ENCODE measurements around the gene PLXNA4.

PLXNA4 gene

GRCh38 chr7:132134814-132135445 is 441.3 kb downstream of the PLXNA4 start:
- in situ Hi-C loops (cut with HindIII; ENCODE audit: low sequenced_read_pairs) = no loop called here

GRCh38 chr7:132133501-132133900 is 442.8 kb downstream of the PLXNA4 start:
- in situ Hi-C loops (cut with HindIII; ENCODE audit: low sequenced_read_pairs) = no loop called here

GRCh38 chr7:132131196-132131595 is 445.1 kb downstream of the PLXNA4 start:
- in situ Hi-C loops (cut with HindIII; ENCODE audit: low sequenced_read_pairs) = no loop called here

GRCh38 chr7:132130497-132130896 is 445.8 kb downstream of the PLXNA4 start:
- in situ Hi-C loops (cut with HindIII; ENCODE audit: low sequenced_read_pairs) = no loop called here

GRCh38 chr7:132125872-132126595 is 450.2 kb downstream of the PLXNA4 start:
- in situ Hi-C loops (cut with HindIII; ENCODE audit: low sequenced_read_pairs) = no loop called here

GRCh38 chr7:132125096-132125495 is 451.2 kb downstream of the PLXNA4 start:
- in situ Hi-C loops (cut with HindIII; ENCODE audit: low sequenced_read_pairs) = no loop called here

- in situ Hi-C loops (cut with HindIII; ENCODE audit: low sequenced_read_pairs) = no loop called here
These were observed 451.7 kb downstream of the PLXNA4 start for GRCh38 chr7:132124575-132124974.

- in situ Hi-C loops (cut with HindIII; ENCODE audit: low sequenced_read_pairs) = no loop called here
These were observed 452.5 kb downstream of the PLXNA4 start for GRCh38 chr7:132123773-132124172.

GRCh38 chr7:132122901-132123300 is 453.4 kb downstream of the PLXNA4 start:
- in situ Hi-C loops (cut with HindIII; ENCODE audit: low sequenced_read_pairs) = no loop called here

GRCh38 chr7:132121987-132122386 is 454.3 kb downstream of the PLXNA4 start:
- in situ Hi-C loops (cut with HindIII; ENCODE audit: low sequenced_read_pairs) = no loop called here

- in situ Hi-C loops (cut with HindIII; ENCODE audit: low sequenced_read_pairs) = no loop called here
These were observed 457.6 kb downstream of the PLXNA4 start for GRCh38 chr7:132118641-132119040.

GRCh38 chr7:132117636-132118035 is 458.6 kb downstream of the PLXNA4 start:
- in situ Hi-C loops (cut with HindIII; ENCODE audit: low sequenced_read_pairs) = no loop called here

GRCh38 chr7:132117181-132117580 is 459.1 kb downstream of the PLXNA4 start:
- in situ Hi-C loops (cut with HindIII; ENCODE audit: low sequenced_read_pairs) = no loop called here

GRCh38 chr7:132116369-132116768 is 459.9 kb downstream of the PLXNA4 start:
- in situ Hi-C loops (cut with HindIII; ENCODE audit: low sequenced_read_pairs) = no loop called here

- in situ Hi-C loops (cut with HindIII; ENCODE audit: low sequenced_read_pairs) = no loop called here
These were observed 460.5 kb downstream of the PLXNA4 start for GRCh38 chr7:132115758-132116157.

- in situ Hi-C loops (cut with HindIII; ENCODE audit: low sequenced_read_pairs) = no loop called here
These were observed 461.2 kb downstream of the PLXNA4 start for GRCh38 chr7:132115028-132115427.

- in situ Hi-C loops (cut with HindIII; ENCODE audit: low sequenced_read_pairs) = no loop called here
These were observed 461.9 kb downstream of the PLXNA4 start for GRCh38 chr7:132114411-132114810.

- in situ Hi-C loops (cut with HindIII; ENCODE audit: low sequenced_read_pairs) = no loop called here
These were observed 462.5 kb downstream of the PLXNA4 start for GRCh38 chr7:132113536-132114371.

GRCh38 chr7:132112657-132113056 is 463.6 kb downstream of the PLXNA4 start:
- in situ Hi-C loops (cut with HindIII; ENCODE audit: low sequenced_read_pairs) = no loop called here

GRCh38 chr7:132112106-132112505 is 464.2 kb downstream of the PLXNA4 start:
- in situ Hi-C loops (cut with HindIII; ENCODE audit: low sequenced_read_pairs) = no loop called here

- in situ Hi-C loops (cut with HindIII; ENCODE audit: low sequenced_read_pairs) = no loop called here
These were observed 465.6 kb downstream of the PLXNA4 start for GRCh38 chr7:132110692-132111091.

- in situ Hi-C loops (cut with HindIII; ENCODE audit: low sequenced_read_pairs) = no loop called here
These were observed 466.5 kb downstream of the PLXNA4 start for GRCh38 chr7:132109769-132110168.

Data from DLD1 (cell line).